Gastrocnemius medialis (tissue), 4 donors: ENCODE measurements around the gene PRKG1. TPM values are rescaled to one million over a fixed set of nuclear protein-coding genes. Genes with fewer than 3 reads are reported as not detected.

Experiments
- ATAC-seq, 2 donors: fragments of 150-250 bp; one replicate each; pipeline ENCODE4 v1.9.1; 2016
- DNase-seq, 2 donors: peaks; one replicate each; pipeline ENCODE4 v3.0.0-alpha.2; 2019
- H3K27ac ChIP-seq, 4 donors: fragments of 200-600 bp; sonication (generic); 1 replicate in 1 of 4; 2 replicates in 3 of 4; pipeline ENCODE4 v1.5.1; 2016 to 2018; ENCODE audit warnings: mild to moderate bottlenecking in 2 of 4, moderate library complexity in 1 of 4
- H3K27me3 ChIP-seq, 3 donors: fragments of 200-600 bp; sonication (generic) in 2 of 3; 1 replicate in 1 of 3; 2 replicates in 2 of 3; pipeline versions ENCODE4 v1.5.1 to v1.6.0; 2016 to 2019; ENCODE audit warnings: mild to moderate bottlenecking in 1 of 3, moderate library complexity in 1 of 3
- H3K36me3 ChIP-seq, 2 donors: fragments of 200-600 bp; sonication (generic) in 1 of 2; one replicate each; pipeline ENCODE4 v1.5.1; 2017 to 2018
- H3K4me1 ChIP-seq, 2 donors: fragments of 200-600 bp; sonication (generic) in 1 of 2; one replicate each; pipeline ENCODE4 v1.5.1; 2016 to 2017; ENCODE audit warnings: mild to moderate bottlenecking in 2 of 2
- H3K4me3 ChIP-seq, 4 donors: fragments of 200-600 bp; sonication (generic) in 3 of 4; 1 replicate in 1 of 4; 2 replicates in 3 of 4; pipeline ENCODE4 v1.5.1; 2016 to 2019; ENCODE audit warnings: mild to moderate bottlenecking in 2 of 4
- H3K9me3 ChIP-seq, 3 donors: fragments of 200-600 bp; sonication (generic) in 2 of 3; 1 replicate in 1 of 3; 2 replicates in 2 of 3; pipeline ENCODE4 v1.5.1; 2016 to 2019
- CTCF ChIP-seq, 5 experiments: fragments of 450-650 bp in 3 of 5; fragments of 200-600 bp in 2 of 5; sonication (generic) in 2 of 5; IDR thresholded peaks in 4 of 5; conservative IDR thresholded peaks in 1 of 5; 1 replicate in 4 of 5; 2 replicates in 1 of 5; pipeline ENCODE4 v1.5.1; 2016 to 2019; ENCODE audit warnings: antibody characterized with exemption in 5 of 5, mild to moderate bottlenecking in 3 of 5, moderate library complexity in 3 of 5
- POLR2A ChIP-seq, 2 donors: fragments of 450-650 bp; IDR thresholded peaks; one replicate each; pipeline ENCODE4 v1.6.1; 2017; ENCODE audit warnings: antibody characterized with exemption in 2 of 2, mild to moderate bottlenecking in 2 of 2, moderate library complexity in 2 of 2
- in situ Hi-C, 4 donors: fragments of 200-750 bp; cut with MboI; loops; one replicate each; pipeline versions ENCODE4 v1.15.0 to v1.8.0; 2017; ENCODE audit warnings: low sequenced_read_pairs in 4 of 4
- intact Hi-C: fragments of 100-400 bp; cut with DNase I; formaldehyde crosslinking; loops from one replicate; pipeline ENCODE4 v1.15.1; 2023; ENCODE audit warnings: low total_unique reads
- total RNA-seq, 4 donors: library from RNA; depleted of rRNA; stranded (reverse); fragments of >200 nt; gene quantifications; one replicate each; pipeline versions ENCODE4 v1.1.0 to v1.2.3, GENCODE V29; 2016

PRKG1 gene
- total RNA-seq, 4 donors from 2014 or later = 10.4 to 39.4 (median 25.1) TPM

- DNase-seq (no peak), ATAC-seq (no peak)
- Histone ChIP-seq H3K27me3 (no peaks in the 10 kb centered on the region), H3K9me3 (no peaks in the 10 kb centered on the region), H3K4me3 (no peak overlapping the region), H3K36me3 (no peaks in the 10 kb centered on the region), H3K27ac (no peak overlapping the region), H3K4me1 (peaks cover 4 to 12% of the 10 kb centered on the region in 2 donors)
- TF ChIP-seq CTCF (IDR thresholded peaks at IDR 0.05 in 4 of 5, conservative IDR thresholded peaks at IDR 0.05 in 1 of 5) (no peak), POLR2A (IDR thresholded peaks at IDR 0.05) (no peak)
- intact Hi-C loops (no loop called here), in situ Hi-C loops (no loop called here)
These were observed 846.4 kb downstream of the PRKG1 start for GRCh38 chr10:51920672-51921071.

GRCh38 chr10:51924359-51924758, 850.1 kb downstream of the PRKG1 start:
- no peak for TF ChIP-seq POLR2A (IDR thresholded peaks at IDR 0.05)
- TF ChIP-seq CTCF (IDR thresholded peaks at IDR 0.05 in 4 of 5, conservative IDR thresholded peaks at IDR 0.05 in 1 of 5) = no peak
- Histone ChIP-seq H3K27ac (no peak overlapping the region), H3K9me3 (no peaks in the 10 kb centered on the region), H3K36me3 (no peaks in the 10 kb centered on the region), H3K27me3 (no peaks in the 10 kb centered on the region), H3K4me3 (no peak overlapping the region), H3K4me1 (peaks cover 0 to 4% of the 10 kb centered on the region in 2 donors)
- in situ Hi-C loops (no loop called here), intact Hi-C loops (no loop called here)
- DNase-seq = no peak
- no peak for ATAC-seq

DNA sequence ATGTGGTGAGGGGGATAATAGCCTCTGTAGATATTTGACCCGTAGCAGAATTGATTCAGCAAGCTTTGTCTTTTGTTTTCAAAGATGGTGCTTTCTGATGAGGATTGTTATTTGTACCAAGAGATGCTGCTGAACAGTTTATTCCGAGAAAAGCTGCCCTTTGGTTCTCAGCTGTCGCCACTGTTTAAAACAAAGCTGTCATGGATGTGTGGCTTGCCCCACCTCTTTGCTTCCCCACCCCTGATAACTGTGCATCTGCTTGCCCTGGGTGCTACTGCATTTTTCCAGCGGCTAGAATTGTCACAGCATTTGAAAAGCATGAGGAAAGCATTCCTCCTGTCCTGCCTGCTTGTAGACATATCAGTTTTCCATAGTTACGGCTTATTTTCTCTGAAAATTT, 852.0 kb downstream of the PRKG1 start:
- intact Hi-C loops (no loop called here), in situ Hi-C loops (no loop called here)
- ATAC-seq (no peak), DNase-seq (no peak)
- Histone ChIP-seq H3K36me3 (no peaks in the 10 kb centered on the region), H3K9me3 (no peaks in the 10 kb centered on the region), H3K27me3 (no peaks in the 10 kb centered on the region), H3K27ac (no peak overlapping the region), H3K4me3 (no peak overlapping the region), H3K4me1 (no peaks in the 10 kb centered on the region)
- TF ChIP-seq POLR2A (IDR thresholded peaks at IDR 0.05) (no peak), CTCF (IDR thresholded peaks at IDR 0.05 in 4 of 5, conservative IDR thresholded peaks at IDR 0.05 in 1 of 5) (no peak)

GRCh38 chr10:51928162-51928561, 853.9 kb downstream of the PRKG1 start:
- in situ Hi-C loops = no loop called here
- Histone ChIP-seq H3K36me3 (no peaks in the 10 kb centered on the region), H3K27ac (no peak overlapping the region), H3K27me3 (no peaks in the 10 kb centered on the region), H3K4me1 (no peaks in the 10 kb centered on the region), H3K9me3 (no peaks in the 10 kb centered on the region), H3K4me3 (no peak overlapping the region)
- TF ChIP-seq POLR2A (IDR thresholded peaks at IDR 0.05) (no peak), CTCF (IDR thresholded peaks at IDR 0.05 in 4 of 5, conservative IDR thresholded peaks at IDR 0.05 in 1 of 5) (no peak)
- intact Hi-C loops = no loop called here
- ATAC-seq = no peak
- DNase-seq = no peak

DNA sequence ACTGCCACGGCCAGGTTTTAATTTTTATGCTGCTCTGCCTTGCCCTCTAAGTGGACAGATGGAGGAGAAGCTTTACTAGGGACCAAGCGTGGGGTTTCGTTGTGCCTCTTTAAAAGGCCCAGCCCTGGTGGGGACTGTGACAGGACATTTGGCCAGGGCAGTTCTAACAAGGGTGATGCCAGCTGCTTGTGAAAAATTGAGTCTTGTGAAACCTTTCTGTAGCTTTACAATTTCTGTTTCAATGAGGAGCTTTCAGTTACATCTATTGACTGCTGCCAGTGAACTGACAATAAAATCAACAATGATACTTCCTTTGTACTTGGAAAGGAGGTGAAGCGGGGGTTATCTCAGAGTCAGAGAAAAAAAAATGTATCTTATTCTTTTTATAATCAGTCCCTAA, 858.2 kb downstream of the PRKG1 start:
- Histone ChIP-seq H3K27ac (no peak overlapping the region), H3K9me3 (no peaks in the 10 kb centered on the region), H3K27me3 (no peaks in the 10 kb centered on the region), H3K36me3 (no peaks in the 10 kb centered on the region), H3K4me3 (no peak overlapping the region), H3K4me1 (no peaks in the 10 kb centered on the region)
- DNase-seq = no peak
- ATAC-seq = peak in 1 of 2 donors; percentile 36
- TF ChIP-seq CTCF (IDR thresholded peaks at IDR 0.05 in 4 of 5, conservative IDR thresholded peaks at IDR 0.05 in 1 of 5) (no peak), POLR2A (IDR thresholded peaks at IDR 0.05) (no peak)
- in situ Hi-C loops (no loop called here), intact Hi-C loops (no loop called here)
